Left ventricle myocardium superior (tissue), 1 donor: ENCODE data around the gene RDM1. TPM values are rescaled to one million over a fixed set of nuclear protein-coding genes. Genes with fewer than 3 reads are reported as not detected.

ENCODE experiments used
- ATAC-seq: fragments of 200-7000 bp; cut with Tn5 transposase; one replicate; pipeline ENCODE4 v1.9.1; 2020; ENCODE audit warnings: mild to moderate bottlenecking, moderate library complexity
- DNase-seq: peaks from one replicate; pipeline ENCODE4 v3.0.0-alpha.2; 2020
- intact Hi-C: fragments of 100-400 bp; cut with micrococcal nuclease; formaldehyde crosslinking; loops from one replicate; pipeline ENCODE4 v1.11.0; 2022
- total RNA-seq: library from RNA; stranded (reverse); fragmentation: NEBNext Ultra II Directional; extraction: Animal tissue kit (Norgen Biotek cat#: 25700); gene quantifications from one replicate; pipeline ENCODE4 v1.2.1, GENCODE V29; 2021
- donor health status: DM: no; HTN: yes; CAD: no; lungs with severe emphysema.

Gene RDM1
- total RNA-seq, 1 donor from 2014 or later, result not detected

DNA sequence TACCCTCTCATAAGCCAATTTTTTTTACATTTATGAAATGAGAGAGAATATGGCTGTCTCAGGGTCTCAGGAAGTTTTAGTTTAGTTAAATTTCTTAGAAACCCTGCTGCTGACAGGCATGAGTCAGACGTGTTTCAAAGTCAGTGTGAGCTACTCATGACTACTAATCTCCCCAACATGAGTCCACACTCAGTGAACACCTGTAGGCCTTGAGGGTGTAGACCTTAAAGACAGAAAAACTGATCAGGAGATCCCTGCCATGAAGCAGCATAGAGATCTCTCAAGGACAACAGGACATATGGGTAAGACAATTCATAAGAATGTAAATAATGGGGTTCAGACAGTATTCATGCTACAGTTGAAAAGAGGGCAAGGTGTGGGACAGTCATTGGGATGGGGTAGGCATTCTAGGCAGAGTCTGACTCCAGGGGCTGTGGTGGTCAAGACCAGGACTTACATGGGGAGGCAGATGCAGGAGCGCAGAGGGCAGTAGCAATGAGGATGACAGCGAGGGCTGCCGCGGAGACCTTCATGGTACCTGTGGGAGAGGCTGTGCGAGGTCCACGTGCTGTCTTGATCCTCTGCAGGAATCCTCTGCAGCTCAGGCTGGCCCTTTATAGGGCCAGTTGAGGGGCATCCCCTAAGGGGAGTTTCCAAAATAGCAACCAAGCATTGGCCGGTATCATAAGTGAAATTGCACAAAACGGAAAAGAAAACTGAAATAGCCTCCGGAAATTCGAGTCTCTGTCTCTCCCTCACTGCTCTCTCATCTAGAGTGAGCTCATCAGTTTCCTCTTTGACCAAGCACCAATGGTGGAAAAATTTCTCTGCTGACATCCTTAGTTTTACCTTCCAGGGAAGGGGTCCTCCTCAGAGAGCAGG is 50.6 kb downstream of the RDM1 start, which contains the start of gene CCL5:
Gene CCL5, minus strand, starts transcription at position 588 of the 882 bp plus-strand sequence.
- intact Hi-C loops, result no loop called here
- DNase-seq, result no peak
- ATAC-seq, result no peak

DNA sequence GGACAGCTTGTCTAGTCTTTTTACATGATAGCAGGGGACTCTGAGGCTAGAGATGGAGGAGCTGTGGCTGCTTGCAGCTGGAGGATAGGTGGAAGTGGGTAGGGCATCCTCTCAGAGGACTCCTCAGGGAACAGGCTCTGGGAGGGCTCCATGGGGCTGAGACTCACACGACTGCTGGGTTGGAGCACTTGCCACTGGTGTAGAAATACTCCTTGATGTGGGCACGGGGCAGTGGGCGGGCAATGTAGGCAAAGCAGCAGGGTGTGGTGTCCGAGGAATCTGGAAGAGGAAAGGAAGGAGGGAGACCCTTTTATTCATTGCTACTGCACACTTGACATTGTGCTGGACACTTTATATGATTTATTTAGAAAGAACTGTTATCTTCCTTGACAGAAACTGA is 52.2 kb downstream of the RDM1 start:
- no peak for DNase-seq
- intact Hi-C loops, result no loop called here
- ATAC-seq, result no peak

DNA sequence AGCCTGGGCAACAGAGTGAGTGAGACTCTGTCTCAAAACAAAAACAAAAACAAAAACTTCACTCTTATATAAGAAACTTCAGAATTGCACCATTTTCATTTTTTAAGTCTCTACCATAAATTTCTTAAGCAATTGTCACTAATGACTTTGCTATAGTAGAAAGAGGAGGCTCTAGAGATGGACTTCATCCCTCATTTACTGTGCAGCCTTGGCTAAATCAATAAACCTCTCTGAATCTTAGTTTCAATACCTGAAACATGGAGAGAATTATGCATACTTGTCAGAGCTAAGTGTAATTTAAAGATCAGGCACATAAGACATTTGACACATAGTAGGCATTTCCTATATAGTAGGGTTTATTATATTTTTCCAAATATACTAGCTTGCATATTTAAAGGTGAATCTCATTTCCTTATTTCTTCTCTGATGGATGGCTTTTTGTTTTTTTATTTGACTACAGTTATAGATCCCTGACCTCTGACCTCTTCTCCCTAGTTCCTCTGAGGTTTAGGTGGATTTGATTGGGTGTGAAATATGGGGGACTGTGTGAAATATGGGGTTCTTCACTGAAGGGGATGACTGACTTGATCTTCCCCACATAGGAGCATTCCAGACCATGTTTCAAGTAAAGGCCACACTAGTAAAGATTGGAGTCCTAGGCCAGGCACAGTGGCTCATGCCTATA is 53.1 kb downstream of the RDM1 start:
- no peak for DNase-seq
- ATAC-seq, result no peak

DNA sequence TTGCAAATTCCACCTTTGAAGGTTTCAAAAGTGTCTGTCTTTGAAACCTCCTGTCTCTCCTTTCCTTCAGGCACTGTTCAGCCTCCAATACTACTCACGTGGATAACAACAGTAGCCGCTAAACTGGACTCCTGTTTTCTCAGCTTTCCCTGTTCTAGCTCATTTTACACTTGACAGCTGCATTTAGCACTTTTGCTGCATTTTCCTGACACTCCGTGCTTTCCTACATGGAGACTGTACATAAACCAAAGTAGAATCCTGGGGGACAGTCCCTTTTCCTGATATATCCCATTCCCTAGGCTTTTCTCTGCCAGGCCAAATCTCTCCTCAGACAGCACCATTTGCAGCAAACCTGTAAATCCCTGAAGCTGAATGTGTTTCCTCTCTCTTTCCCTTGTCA is 54.0 kb downstream of the RDM1 start:
- ATAC-seq, result no peak
- intact Hi-C loops, result no loop called here
- no peak for DNase-seq

More for the DNA sequence above, 53.1 kb downstream of the RDM1 start:
- intact Hi-C loops, result no loop called here

DNA sequence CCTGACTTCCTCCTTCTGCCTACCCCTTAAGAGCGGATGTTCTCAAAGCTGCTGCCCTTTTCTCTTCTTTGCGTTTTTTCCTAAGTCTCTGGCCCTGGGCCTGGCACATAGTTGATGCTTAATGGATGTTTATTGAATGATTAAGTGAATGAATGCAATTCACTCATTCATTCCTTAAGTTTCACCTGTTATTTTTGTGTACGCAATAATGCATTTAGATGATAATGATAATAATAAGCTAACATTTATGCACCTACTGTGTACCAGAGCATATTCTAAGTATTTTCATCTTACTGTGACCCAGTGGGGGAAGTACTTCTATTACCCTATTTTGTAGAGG is 54.8 kb downstream of the RDM1 start:
- ATAC-seq, result no peak
- intact Hi-C loops, result no loop called here
- no peak for DNase-seq

DNA sequence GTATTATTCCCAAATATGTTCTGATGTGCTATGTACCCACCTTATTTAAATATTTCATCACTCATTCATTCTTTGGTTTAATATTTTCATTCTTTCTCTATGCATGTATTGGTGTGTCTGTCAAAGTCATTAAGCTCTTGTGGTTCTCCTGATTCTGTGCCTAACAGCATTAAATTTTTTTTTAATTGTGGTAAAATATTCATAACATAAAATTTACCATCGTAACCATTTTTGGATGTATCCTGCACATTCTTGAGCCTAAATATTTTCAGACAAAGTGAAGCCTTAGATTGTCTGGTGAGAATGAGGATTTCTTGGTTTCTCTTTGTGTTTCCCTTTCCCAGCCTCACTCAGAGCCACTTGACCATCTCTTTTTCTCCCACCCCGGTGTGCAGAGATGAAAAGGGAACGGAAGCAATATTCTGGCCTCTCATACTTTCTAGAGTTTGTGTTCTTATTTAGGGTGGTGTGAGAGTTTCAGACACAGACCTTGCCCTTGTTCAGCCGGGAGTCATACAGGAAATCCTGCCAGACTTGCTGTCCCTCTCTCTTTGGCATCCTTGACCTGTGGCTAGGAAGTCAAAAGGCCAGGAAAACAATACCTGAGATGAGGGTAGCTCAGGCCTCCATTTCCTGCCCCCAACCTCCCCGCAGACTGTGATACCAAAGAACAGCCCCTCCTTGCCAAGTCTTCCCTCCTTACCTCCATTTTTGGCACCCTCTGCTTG is 55.3 kb downstream of the RDM1 start:
- DNase-seq (no peak), ATAC-seq (no peak)
- intact Hi-C loops, result no loop called here

DNA sequence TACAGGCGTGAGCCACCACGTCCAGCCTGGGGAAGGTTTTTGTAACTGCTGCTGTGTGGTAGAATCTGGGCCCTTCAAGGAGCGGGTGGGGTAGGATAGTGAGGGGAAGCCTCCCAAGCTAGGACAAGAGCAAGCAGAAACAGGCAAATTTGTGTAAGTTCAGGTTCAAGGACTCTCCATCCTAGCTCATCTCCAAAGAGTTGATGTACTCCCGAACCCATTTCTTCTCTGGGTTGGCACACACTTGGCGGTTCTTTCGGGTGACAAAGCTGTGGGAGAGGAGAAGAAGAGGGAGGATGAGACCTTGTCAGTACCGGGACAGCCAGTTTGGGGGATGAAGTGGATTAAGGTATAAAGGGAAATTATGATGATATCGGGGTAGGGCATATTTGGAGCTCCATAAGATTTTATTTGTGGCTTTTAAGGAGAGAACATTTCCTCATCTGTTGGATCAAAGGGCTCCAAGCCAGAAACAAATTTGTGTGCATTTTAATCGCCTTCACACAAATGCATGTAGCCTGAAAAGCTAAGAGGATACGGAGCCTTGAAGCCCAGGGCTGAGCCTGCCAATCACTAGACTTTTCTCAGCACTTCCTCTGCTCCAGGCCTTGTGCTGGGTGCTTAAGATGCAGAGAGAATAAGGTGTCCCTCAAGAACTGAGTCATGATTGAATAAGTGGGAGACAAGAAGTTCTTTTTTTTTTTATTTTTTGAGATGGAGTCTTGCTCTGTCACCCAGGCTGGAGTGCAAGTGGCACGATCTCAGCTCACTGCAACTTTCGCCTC is 58.2 kb downstream of the RDM1 start:
- intact Hi-C loops, result no loop called here
- DNase-seq (no peak), ATAC-seq (no peak)

DNA sequence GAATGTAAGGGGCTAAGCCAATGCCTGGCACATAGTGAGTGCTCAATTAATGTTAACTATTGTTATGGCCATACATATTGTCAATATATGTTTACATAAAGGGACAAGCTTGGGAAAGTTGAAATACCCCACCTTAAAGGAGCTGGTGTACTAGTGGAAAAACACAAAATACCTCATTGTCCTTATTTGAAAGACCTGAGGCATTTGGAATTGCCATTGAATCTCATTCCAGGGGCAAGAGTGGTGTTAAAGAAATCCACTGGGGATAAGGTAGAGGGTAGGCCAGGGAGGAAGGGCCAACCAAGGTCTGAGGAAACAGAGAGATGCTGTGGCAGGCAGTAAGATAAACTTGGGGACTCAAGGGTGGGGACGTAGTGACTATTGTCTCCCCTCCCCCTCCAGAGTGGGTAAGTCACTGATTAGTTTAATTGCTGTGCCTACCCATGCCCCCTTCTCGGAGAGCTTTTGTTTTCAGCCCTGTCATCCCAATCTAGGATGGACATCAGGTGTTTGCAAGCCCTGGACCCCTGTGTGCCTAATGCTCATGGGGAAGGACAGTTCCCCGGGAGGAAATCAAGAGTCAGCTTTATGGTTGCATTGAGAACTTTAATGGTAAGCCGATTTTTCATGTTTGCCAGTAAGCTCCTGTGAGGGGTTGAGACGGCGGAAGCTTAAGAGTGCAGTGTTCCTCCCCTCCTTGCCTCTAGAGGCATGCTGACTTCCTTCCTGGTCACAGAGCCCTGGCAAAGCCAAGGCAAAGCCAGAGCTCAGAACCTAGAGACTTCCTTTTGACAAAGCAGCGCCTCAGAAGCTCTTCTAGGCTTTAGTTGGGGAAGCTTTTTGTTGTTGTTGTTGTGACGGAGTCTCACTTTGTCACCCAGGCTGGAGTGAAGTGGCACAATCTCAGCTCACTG is 59.4 kb downstream of the RDM1 start:
- intact Hi-C loops, result no loop called here
- no peak for DNase-seq
- ATAC-seq, result peak; percentile 25

DNA sequence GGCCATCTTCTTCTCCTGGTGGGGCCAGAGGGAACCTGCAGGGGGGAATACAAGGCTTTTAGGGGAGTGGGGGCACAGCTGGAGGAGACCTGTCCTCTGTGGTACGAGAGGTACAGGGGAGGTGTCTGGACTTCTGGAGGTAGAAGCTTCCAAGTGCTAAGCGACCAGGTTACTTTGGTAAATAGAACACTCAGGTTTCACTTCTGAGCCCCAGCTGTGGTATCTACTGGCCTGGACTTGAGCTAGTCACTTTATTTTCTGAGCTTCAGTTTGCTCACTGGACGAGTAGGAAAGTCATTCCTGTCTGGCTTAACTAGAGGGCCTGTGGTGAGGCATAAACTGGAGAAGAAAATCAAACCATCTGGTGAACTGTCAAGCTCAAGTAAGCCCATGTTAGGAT is 61.8 kb downstream of the RDM1 start, which contains the start of gene HEATR9:
Gene HEATR9, minus strand, starts transcription at position 155 of the 400 bp plus-strand sequence. Its CDS starts 149 bp downstream, at position 6.
- intact Hi-C loops, result no loop called here
- no peak for DNase-seq
- no peak for ATAC-seq

Other genes starting within 250 kb of the RDM1 start
- gene RASL10B, start 199.1 kb downstream of the RDM1 start, total RNA-seq, result 23.8 TPM
- gene GAS2L2, start 177.5 kb downstream of the RDM1 start, total RNA-seq, result 0.27 TPM
- gene C17orf50, start 169.9 kb downstream of the RDM1 start, total RNA-seq, result not detected
- 1.5 TPM for gene MMP28, start 135.1 kb downstream of the RDM1 start, total RNA-seq
- gene TAF15, start 121.3 kb downstream of the RDM1 start, total RNA-seq, result 110 TPM
- gene HEATR9, start 61.9 kb downstream of the RDM1 start, total RNA-seq, result not detected
- gene CCL5, start 50.4 kb downstream of the RDM1 start, total RNA-seq, result 4.2 TPM
- gene LYZL6, start 12.9 kb upstream of the RDM1 start, total RNA-seq, result not detected
- not detected for gene CCL16, start 50.7 kb upstream of the RDM1 start, total RNA-seq
- 8.1 TPM for gene CCL14, start 56.0 kb upstream of the RDM1 start, total RNA-seq
- gene CCL15, start 70.8 kb upstream of the RDM1 start, total RNA-seq, result not detected
- gene CCL23, start 87.2 kb upstream of the RDM1 start, total RNA-seq, result not detected
- 1.4 TPM for gene CCL18, start 133.5 kb upstream of the RDM1 start, total RNA-seq
- not detected for gene CCL3, start 159.4 kb upstream of the RDM1 start, total RNA-seq
- gene CCL4, start 173.1 kb upstream of the RDM1 start, total RNA-seq, result 0.74 TPM
- 2.8 TPM for gene TBC1D3B, start 245.9 kb upstream of the RDM1 start, total RNA-seq